Activated T-cell treated with anti-CD3 and anti-CD28 coated beads, Interleukin-2, amount 50 U/mL, for 72 hours (primary cell): ENCODE measurements around the gene NT5C3A. TPM values are rescaled to one million over a fixed set of nuclear protein-coding genes. Genes with fewer than 3 reads are reported as not detected.

ENCODE experiments used
- ATAC-seq, 2 donors: fragments of 150-1000 bp; cut with Tn5 transposase; replicated peaks in 1 of 2; 2 replicates each; pipeline ENCODE4 v1.10.0; 2021; ENCODE audit warnings: moderate library complexity in 2 of 2, mild to moderate bottlenecking in 1 of 2
- DNase-seq, 2 donors: peaks; one replicate each; pipeline ENCODE4 v3.0.0; 2021 to 2022; ENCODE audit warnings: mixed read lengths in 1 of 2
- H3K27ac Mint-ChIP-seq: one replicate; pipeline ENCODE4 v1.8.0; 2022; ENCODE audit warnings: mild to moderate bottlenecking, moderate library complexity, mixed read lengths
- H3K27me3 Mint-ChIP-seq: one replicate; pipeline ENCODE4 v1.8.0; 2022; ENCODE audit warnings: low read depth, mixed read lengths
- H3K36me3 Mint-ChIP-seq, 2 donors: one replicate each; pipeline ENCODE4 v1.8.0; 2022; ENCODE audit warnings: mixed read lengths in 2 of 2, mild to moderate bottlenecking in 1 of 2; ENCODE audit not compliant: insufficient read depth in 2 of 2
- H3K4me1 Mint-ChIP-seq: one replicate; pipeline ENCODE4 v1.8.0; 2022; ENCODE audit warnings: low read depth, mixed read lengths
- H3K4me3 Mint-ChIP-seq, 2 donors: one replicate each; pipeline ENCODE4 v1.8.0; 2022; ENCODE audit warnings: mild to moderate bottlenecking in 2 of 2, mixed read lengths in 2 of 2, moderate library complexity in 2 of 2
- H3K9me3 Mint-ChIP-seq, 2 donors: one replicate each; pipeline ENCODE4 v1.8.0; 2022; ENCODE audit warnings: mixed read lengths in 2 of 2
- total RNA-seq, 2 donors: library from RNA; stranded (reverse); gene quantifications; one replicate each; pipeline ENCODE4 v1.2.3, GENCODE V29; 2022

Gene NT5C3A
- total RNA-seq, 2 donors from 2014 or later: 45.7 to 51.0 TPM

- peak in 1 of 2 donors; percentile 28 for ATAC-seq
- Mint-ChIP-seq H3K4me1 (peaks cover 59% of the 10 kb centered on the region), H3K4me3 (no peak overlapping the region), H3K36me3 (no peaks in the 10 kb centered on the region), H3K9me3 (no peaks in the 10 kb centered on the region), H3K27me3 (no peaks in the 10 kb centered on the region), H3K27ac (no peak overlapping the region)
- DNase-seq: no peak
Observed at GRCh38 chr7:33044986-33045385, 17.6 kb downstream of the NT5C3A start.

DNA sequence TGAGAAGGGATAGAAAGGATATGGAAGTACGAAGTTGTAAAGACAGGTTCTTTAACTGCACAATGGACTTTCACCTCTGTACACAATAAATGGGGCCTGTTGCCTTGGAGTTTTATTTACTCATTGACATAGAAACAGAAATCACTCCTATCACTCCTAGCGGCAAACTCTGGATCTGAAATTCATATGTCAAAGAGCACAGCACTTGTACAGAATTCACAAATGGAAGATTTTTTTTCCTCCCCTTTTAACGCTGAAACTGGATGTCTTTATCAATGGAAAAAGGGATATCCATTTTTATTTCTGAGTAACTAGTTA, 18.2 kb downstream of the NT5C3A start:
- no peaks in the 10 kb centered on the region for H3K36me3 Mint-ChIP-seq
- ATAC-seq: no peak
- H3K4me1 Mint-ChIP-seq: peaks cover 63% of the 10 kb centered on the region
- H3K9me3 Mint-ChIP-seq: no peaks in the 10 kb centered on the region
- DNase-seq: no peak
- H3K4me3 Mint-ChIP-seq: peak overlapping the region in 1 of 2 donors; percentile 37
- H3K27me3 Mint-ChIP-seq: no peaks in the 10 kb centered on the region
- H3K27ac Mint-ChIP-seq: peak overlapping the region; percentile 31

DNA sequence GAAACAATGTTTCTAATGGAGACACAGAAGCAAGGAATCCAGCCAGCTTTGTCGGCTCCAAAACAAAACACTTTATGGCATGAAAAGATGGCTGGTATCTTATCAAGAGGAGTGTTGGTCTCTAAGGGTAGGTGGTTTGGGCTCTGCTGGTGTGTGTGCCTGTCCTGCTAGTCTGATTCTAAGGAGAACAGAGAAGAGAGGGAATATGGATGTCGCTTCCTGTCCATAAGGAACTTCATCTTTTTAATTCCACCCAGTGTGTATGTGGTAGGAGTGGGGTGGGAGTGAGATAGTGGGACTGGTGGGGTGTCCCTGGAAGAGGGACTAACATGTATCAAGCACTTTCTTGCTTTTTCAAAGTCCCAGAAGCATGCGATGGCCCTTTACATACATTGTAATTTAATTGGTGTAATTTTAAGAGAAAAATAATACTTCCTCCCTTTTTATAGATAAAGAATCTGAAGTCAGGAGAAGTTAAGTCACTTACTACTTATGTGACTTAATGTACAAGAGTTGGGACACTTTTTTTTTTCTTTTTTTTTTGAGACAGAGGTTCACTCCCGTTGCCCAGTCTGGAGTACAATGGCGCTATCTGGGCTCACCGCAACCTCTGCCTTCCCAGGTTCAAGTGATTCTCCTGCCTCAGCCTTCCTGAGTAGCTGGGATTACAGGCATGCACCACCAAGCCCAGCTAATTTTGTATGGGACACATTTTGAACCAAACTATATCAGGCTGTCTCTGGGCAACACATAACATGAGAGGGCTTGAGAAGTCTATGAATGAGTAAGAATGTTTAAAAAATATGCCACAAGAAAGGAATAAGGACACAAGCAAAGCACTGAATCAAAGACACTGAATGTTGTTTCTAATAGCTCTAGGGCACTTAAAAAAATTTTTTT, 18.8 kb downstream of the NT5C3A start:
- ATAC-seq: no peak
- no peaks in the 10 kb centered on the region for H3K36me3 Mint-ChIP-seq

DNA sequence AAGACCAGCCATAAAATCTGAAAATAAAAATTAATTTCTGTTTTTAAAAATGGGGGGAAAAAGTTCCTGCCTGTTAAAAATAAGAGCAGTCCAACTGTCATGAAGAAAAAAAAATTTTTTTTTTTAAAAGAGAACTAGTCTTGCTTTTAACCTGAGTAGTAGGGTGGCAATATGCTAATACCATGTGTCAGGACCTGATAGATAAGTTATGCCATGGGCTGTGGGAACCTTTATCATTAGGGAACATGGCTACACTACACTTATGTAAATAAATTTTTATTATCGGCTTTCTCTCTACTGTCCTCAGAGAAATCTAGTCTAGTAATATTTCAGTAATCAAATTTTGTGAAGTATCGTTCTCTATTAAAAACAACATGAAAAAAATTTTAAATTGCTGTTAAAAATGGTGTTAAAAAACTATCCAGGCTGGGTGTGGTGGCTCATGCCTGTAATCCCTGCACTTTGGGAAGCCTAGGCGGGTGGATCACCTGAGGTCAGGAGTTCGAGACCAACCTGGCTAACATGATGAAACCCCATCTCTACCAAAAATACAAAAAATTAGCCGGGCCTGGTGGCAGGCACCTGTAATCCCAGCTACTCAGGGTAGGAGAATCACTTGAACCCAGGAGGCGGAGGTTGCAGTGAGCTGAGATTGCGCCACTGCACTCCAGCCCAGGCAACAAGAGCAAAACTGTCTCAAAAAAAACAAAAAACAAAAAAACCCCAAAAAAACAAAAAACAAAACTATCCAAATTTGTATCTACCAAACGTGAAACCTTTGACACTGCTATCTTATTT, 20.7 kb downstream of the NT5C3A start:
- no peaks in the 10 kb centered on the region for H3K36me3 Mint-ChIP-seq
- no peak overlapping the region for H3K27ac Mint-ChIP-seq
- ATAC-seq (no peak), DNase-seq (no peak)
- no peak overlapping the region for H3K4me3 Mint-ChIP-seq
- no peaks in the 10 kb centered on the region for H3K27me3 Mint-ChIP-seq
- no peaks in the 10 kb centered on the region for H3K9me3 Mint-ChIP-seq
- peaks cover 68% of the 10 kb centered on the region for H3K4me1 Mint-ChIP-seq

More for the DNA sequence above, 18.8 kb downstream of the NT5C3A start:
- Mint-ChIP-seq H3K4me3 (peak overlapping the region in 1 of 2 donors; percentile 37), H3K4me1 (peaks cover 63% of the 10 kb centered on the region), H3K9me3 (no peaks in the 10 kb centered on the region), H3K27ac (peak overlapping the region; percentile 31), H3K27me3 (no peaks in the 10 kb centered on the region)
- DNase-seq: no peak

GRCh38 chr7:33040803-33041516, 21.6 kb downstream of the NT5C3A start:
- peak overlapping the region; percentile 93 for H3K27ac Mint-ChIP-seq
- DNase-seq (peak; percentile 65 to 70), ATAC-seq (peak; percentile 99)
- no peaks in the 10 kb centered on the region for H3K36me3 Mint-ChIP-seq
- H3K4me3 Mint-ChIP-seq: peak overlapping the region; percentile 72 to 95
- peaks cover 71% of the 10 kb centered on the region for H3K4me1 Mint-ChIP-seq
- no peaks in the 10 kb centered on the region for H3K27me3 Mint-ChIP-seq
- no peaks in the 10 kb centered on the region for H3K9me3 Mint-ChIP-seq

DNA sequence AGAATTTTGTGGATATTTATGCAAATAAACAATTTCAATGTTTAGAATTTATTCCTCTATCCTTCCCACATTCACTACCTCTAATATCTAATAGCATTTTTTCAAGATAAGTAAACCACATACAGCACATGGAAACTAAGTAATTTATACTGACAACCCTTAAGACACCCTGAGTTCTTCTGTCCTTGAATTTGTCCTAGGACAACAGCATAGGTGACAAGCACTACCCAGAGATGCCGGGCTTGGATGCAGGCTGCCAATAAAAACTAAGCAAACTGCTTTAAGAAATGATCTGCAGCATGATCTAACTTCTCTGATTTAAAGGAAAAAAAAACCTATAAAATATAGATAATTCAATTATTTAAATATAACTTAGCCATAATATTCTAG, 22.7 kb downstream of the NT5C3A start:
- peaks cover 77% of the 10 kb centered on the region for H3K4me1 Mint-ChIP-seq
- ATAC-seq: no peak

DNA sequence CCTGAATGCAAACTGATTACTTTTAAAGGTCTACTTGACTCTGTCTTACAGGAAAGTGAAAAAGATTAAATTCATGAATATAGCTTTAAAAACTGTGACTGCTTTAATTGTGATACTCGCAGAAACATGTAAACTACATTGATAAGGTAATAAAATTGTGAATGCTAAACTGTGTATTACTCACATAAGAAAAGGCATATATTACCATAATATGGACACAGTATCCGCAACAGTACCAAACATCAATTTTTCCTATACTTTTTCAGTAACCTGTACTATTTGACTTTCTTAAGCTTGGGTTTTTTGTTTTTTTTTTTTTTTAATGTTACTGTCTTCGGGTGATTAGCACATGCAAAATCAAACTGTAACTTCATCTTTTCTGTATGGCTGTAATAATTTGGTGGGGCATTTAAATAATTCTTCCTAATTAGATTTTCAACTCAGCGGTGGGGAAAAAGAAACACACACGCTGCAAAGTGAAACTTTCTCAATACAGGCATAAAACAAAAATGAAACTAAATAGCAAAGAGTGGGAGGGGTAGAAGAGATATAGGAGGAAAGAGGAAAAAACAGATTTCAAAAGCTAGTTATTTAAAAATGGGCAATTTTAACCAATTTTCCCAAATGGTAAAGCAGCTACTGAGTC, 23.2 kb downstream of the NT5C3A start:
- peaks cover 2% of the 10 kb centered on the region in 2 donors for H3K36me3 Mint-ChIP-seq
- ATAC-seq (peak in 1 of 2 donors; percentile 30), DNase-seq (no peak)
- H3K27me3 Mint-ChIP-seq: no peaks in the 10 kb centered on the region
- H3K9me3 Mint-ChIP-seq: no peaks in the 10 kb centered on the region
- H3K4me3 Mint-ChIP-seq: peak overlapping the region; percentile 78 to 98
- H3K27ac Mint-ChIP-seq: peak overlapping the region; percentile 94
- peaks cover 77% of the 10 kb centered on the region for H3K4me1 Mint-ChIP-seq

More for the DNA sequence above, 22.7 kb downstream of the NT5C3A start:
- DNase-seq: no peak
- H3K4me3 Mint-ChIP-seq: peak overlapping the region; percentile 78 to 98
- peak overlapping the region; percentile 94 for H3K27ac Mint-ChIP-seq
- no peaks in the 10 kb centered on the region for H3K9me3 Mint-ChIP-seq
- no peaks in the 10 kb centered on the region for H3K27me3 Mint-ChIP-seq
- H3K36me3 Mint-ChIP-seq: no peaks in the 10 kb centered on the region

GRCh38 chr7:33038639-33039038, 23.9 kb downstream of the NT5C3A start:
- Mint-ChIP-seq H3K9me3 (no peaks in the 10 kb centered on the region), H3K27ac (peak overlapping the region; percentile 94), H3K36me3 (peaks cover 2% of the 10 kb centered on the region in 2 donors), H3K4me1 (peaks cover 74% of the 10 kb centered on the region), H3K4me3 (peak overlapping the region; percentile 78 to 98), H3K27me3 (no peaks in the 10 kb centered on the region)
- DNase-seq (no peak), ATAC-seq (no peak)

DNA sequence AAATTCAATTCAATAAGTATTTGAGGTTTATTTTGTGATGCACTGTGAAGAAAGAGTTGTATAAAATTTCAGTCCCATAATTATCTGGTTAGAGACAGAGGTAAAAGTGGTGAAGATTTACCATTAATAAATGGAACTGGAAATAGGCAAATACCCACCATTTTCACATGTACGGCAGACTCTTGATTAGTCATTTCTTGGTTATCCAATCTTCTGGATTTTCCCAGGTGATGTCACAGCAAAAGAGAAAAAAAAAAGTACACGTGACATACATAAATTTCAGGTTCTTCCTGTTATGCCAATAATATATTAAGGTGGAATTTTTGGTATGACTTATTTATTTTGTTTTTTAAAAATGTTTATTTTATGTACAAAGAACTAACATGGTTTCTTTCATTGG, 26.8 kb downstream of the NT5C3A start:
- H3K9me3 Mint-ChIP-seq: no peaks in the 10 kb centered on the region
- H3K27ac Mint-ChIP-seq: no peak overlapping the region
- H3K36me3 Mint-ChIP-seq: peaks cover 2 to 4% of the 10 kb centered on the region in 2 donors
- peaks cover 58% of the 10 kb centered on the region for H3K4me1 Mint-ChIP-seq
- no peak for DNase-seq
- no peaks in the 10 kb centered on the region for H3K27me3 Mint-ChIP-seq
- H3K4me3 Mint-ChIP-seq: no peak overlapping the region
- no peak for ATAC-seq

DNA sequence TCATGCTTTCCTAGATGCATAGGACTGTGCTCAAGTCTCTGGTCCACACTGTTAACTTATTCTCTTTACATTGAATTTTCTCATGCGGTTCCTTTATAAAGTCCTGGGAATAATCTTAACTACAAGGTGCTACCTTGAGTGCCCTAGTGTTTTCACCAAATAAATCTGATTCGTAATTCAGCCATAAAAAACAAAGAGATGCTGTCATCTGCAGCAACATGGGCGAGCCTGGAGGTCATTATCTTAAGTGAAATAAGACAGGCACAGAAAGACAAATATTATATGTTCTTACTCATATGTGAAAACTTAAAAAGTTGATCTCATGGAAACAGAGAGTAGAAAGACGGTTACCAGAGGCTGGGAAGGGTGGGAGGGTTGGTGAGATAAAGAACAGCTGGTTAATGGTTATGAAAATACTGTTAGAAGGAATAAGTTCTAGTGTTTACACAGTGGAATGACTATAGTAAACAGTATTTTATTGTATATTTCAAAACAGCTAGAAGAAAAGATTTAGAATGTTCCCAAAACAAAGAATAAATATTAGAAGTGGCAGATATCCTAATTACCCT, 38.3 kb downstream of the NT5C3A start:
- Mint-ChIP-seq H3K9me3 (no peaks in the 10 kb centered on the region), H3K4me3 (no peak overlapping the region), H3K4me1 (no peaks in the 10 kb centered on the region), H3K27ac (no peak overlapping the region), H3K36me3 (no peaks in the 10 kb centered on the region), H3K27me3 (no peaks in the 10 kb centered on the region)
- ATAC-seq (no peak), DNase-seq (no peak)

DNA sequence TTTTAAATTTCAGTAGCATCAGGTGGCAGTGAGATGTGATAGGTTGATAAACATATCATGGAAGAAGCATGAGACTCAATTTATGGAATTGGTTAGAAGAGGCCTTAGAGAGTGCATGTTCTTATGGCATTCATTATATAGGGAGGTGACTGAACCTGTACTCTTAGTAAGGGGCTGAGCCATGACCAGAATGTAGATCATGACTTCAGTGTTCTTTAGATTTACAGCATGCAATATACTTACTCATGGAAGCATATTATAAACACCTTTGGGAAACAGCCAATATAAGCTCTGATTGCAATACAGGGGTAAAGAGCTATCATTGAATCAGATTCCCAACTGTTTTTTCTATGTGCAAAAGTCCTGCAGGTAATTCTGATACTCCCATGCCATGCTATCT, 50.2 kb downstream of the NT5C3A start:
- Mint-ChIP-seq H3K36me3 (peaks cover 9 to 35% of the 10 kb centered on the region in 2 donors), H3K9me3 (no peaks in the 10 kb centered on the region), H3K27me3 (no peaks in the 10 kb centered on the region), H3K4me1 (no peaks in the 10 kb centered on the region), H3K27ac (no peak overlapping the region), H3K4me3 (no peak overlapping the region)
- DNase-seq: no peak
- ATAC-seq: no peak

- Mint-ChIP-seq H3K27me3 (no peaks in the 10 kb centered on the region), H3K27ac (no peak overlapping the region), H3K4me1 (no peaks in the 10 kb centered on the region), H3K9me3 (no peaks in the 10 kb centered on the region), H3K4me3 (no peak overlapping the region), H3K36me3 (peaks cover 9 to 28% of the 10 kb centered on the region in 2 donors)
- DNase-seq (no peak), ATAC-seq (no peak)
Observed at GRCh38 chr7:33009734-33010133, 52.8 kb downstream of the NT5C3A start.
